HG03045 (cell line): ENCODE results near the gene NME7.
"Not testable (repeated sequence)": the region's sequence is repeated elsewhere in the genome, so short reads cannot be mapped to it uniquely, and the experiment has no call there.

Experiments used
- ATAC-seq: cut with Tn5 transposase; IDR thresholded peaks from one replicate; pipeline ENCODE4 v1.9.1; 2021; ENCODE audit warnings: mild to moderate bottlenecking, moderate library complexity; ENCODE audit not compliant: unreplicated experiment

Gene NME7

DNA sequence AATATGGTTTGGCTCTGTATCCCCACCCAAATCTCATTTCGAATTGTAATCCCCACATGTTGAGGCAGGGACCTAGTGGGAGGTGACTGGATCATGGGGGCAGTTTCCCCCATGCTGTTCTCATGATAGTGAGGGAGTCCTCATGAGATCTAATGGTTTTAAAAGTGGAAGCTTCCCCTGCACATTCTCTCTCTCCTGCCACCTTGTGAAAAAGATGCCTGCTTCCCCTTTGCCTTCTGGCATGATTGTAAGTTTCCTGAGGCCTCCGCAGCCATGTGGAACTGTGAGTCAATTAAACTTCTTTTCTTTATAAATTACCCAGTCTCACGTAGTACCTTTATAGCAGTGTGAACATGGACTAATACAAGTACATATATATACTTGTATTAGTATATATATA, 25.5 kb downstream of the NME7 start:
- not testable (repeated sequence) for ATAC-seq

DNA sequence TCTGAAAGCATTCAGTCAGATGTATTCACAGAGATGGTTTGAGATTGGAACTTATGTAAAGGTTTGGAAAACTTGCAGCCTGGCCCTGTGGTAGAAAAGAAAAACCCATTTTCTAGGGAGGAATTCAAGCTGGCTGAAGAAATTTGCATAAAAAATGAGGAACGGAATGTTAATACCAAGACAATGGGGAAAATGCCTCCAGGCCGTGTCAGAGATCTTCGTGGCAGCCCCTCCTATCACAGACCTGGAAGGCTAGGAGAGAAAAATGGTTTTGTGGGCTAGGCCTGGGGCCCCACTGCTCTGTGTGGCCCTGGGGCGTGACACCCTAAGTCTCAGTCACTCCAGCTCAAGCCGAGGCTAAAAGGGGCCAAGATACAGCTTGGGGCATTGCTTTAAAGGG, 26.7 kb downstream of the NME7 start:
- ATAC-seq, result no peak

DNA sequence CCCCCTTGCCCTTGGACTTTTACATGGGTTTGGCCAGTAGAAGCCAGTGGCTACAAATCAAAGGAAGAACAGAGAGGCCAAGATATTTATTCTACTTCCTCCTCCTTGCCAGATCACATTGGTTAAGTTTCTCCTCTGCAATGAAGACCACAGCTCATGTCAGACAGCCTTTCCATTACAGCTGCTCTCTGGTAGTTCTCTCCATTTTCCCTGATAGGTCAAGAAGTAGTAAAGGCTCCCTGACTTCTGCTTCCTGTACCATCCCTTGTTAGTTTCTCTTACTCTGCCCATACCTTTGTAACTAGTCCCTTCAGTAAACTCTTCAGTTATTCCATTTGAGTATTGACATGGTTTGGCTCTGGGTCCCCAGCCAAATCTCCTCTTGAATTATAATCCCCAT, 27.8 kb downstream of the NME7 start:
- no peak for ATAC-seq

- no peak for ATAC-seq
Observed at GRCh38 chr1:169338617-169339016, 29.0 kb downstream of the NME7 start.

- ATAC-seq, result not testable (repeated sequence)
Observed at GRCh38 chr1:169336947-169337715, 30.5 kb downstream of the NME7 start.

- not testable (repeated sequence) for ATAC-seq
Observed at GRCh38 chr1:169334727-169335126, 32.9 kb downstream of the NME7 start.

DNA sequence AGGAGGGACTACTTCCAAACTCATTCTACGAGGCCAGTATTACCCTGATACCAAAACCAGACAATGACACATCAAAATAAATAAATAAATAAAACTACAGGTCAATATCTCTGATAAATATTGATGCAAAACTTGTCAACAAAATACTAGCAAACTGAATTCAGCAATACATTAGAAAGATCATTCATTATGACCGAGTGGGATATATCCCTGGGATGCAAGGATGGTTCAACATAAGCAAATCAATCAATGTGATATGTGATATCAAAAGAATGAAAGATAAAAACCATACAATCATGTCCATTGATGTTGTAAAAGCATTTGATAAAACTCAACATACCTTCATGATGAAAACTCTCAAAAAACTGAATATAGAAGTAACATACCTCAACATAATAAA, 36.7 kb downstream of the NME7 start:
- ATAC-seq, result no peak

GRCh38 chr1:169329383-169329782, 38.2 kb downstream of the NME7 start:
- no peak for ATAC-seq

DNA sequence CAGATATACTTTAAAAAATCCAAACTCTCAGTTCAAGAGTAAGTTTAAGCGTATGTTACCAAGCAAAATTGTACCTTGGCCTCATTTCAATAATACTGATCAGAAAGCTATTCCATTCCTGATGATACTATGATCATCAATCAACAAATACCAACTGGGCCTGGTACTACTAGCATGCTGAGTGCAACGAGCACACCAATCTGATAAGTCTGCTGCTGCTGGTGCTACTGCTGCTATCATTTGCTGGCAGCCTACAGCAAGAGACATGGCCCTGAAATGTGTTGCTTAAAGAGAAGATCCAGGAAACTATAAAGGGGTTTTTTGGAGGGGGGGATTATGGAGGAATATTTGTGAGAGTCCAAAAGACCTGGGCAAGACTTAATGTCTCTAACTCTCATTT, 39.7 kb downstream of the NME7 start:
- no peak for ATAC-seq

- peak; percentile 78 for ATAC-seq
Observed at GRCh38 chr1:169326956-169327268, 40.7 kb downstream of the NME7 start.

DNA sequence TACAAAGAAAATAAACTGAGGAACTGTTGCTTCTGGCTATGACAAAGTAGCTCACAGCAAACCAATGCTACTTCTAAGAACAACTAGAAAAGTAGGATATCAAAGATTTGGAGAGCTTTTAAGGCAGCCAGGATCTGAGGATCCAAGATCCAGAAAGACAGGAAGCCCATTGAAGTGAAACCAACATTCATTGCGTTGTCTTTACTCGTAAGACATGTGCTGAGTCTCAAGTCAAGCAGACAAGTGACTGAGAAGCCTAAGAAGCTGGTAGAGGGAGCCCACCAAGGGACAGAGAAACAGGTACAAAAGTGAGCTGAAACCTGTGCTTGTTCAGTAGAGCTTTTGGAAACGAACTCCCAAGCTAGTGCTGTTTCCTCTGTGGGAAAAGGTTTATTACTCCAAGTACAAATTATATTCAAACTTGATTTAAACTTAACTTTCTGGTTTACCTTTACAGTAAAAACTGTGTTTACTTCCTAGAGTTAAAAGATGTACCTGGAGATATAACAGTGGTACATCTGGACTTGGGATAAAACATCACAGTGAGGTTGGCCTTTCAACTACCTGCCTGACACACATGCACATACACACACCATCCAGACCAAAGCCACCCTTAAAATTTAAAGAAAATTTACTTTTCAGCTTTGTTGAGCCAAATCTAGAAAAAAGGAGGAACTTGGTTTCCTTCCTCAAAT, 41.2 kb downstream of the NME7 start:
- ATAC-seq, result peak; percentile 28

GRCh38 chr1:169325117-169325516, 42.5 kb downstream of the NME7 start:
- no peak for ATAC-seq

- ATAC-seq, result no peak
Observed at GRCh38 chr1:169322138-169322537, 45.5 kb downstream of the NME7 start.

GRCh38 chr1:169321539-169321938, 46.1 kb downstream of the NME7 start:
- no peak for ATAC-seq

GRCh38 chr1:169318536-169319244, 48.9 kb downstream of the NME7 start:
- no peak for ATAC-seq

DNA sequence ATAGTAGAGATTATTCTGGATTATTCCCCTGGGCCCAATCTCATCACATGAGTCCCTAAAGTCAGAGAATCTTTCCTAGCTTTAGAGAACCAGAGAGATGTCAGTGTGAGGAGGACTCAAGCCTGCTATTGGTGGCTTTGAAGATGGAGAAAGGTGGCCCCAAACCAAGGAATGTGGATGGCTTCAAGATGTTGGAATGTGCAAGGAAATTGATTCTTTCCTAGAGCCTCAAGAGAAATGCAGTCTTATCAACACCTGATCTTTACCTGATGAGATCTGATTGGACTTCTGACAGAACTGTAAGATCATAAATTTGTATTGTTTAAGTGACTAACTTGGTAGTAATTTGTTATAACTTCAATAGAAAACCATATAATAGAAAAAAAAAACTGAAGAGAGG, 51.0 kb downstream of the NME7 start:
- ATAC-seq, result no peak

GRCh38 chr1:169312084-169312954, 55.3 kb downstream of the NME7 start:
- ATAC-seq, result no peak

GRCh38 chr1:169309178-169310166, 58.1 kb downstream of the NME7 start:
- peak; percentile 70 for ATAC-seq

DNA sequence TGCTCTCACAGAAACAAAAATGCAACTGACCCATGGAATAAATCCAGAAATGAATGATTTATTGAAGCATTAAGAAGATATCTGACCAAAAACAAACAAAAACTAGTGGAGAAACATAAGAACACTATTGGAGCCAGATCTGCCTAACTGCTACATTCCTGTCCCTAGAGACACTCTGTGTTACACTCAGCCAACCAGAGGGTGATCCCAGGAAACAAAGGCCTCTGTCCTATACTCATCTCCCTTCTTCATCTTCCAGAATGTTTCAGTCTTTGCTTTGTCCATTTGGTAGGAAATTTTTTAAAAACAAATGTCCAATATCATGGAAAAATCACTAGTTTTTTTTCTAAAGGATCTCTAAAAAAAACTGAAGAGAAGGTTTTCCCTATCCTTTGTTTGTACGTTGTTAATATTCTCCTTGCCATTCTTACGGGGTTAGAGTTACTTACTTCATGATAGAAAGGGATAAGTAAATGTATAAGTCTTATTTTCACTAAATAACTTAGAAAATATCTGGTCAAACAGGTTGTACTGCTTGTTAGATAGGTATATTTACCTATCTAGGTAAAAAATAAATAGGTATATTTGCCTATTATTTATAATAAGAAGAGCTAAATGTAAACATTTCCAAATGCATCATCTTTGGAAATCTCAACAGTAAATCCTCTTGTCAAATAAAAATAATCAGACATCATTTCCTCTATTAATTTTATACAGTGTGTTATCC, 59.1 kb downstream of the NME7 start:
- ATAC-seq, result no peak
